Left kidney (tissue), 2 donors: Measurements from ENCODE around the gene IGSF9B. TPM values are rescaled to one million over a fixed set of nuclear protein-coding genes. Genes with fewer than 3 reads are reported as not detected.
A peak's percentile ranks its signal among the peaks of the same experiment; 100 is the strongest.

Experiments used
- DNase-seq: peaks from one replicate; pipeline ENCODE4 v3.0.0-alpha.2; 2013
- polyA plus RNA-seq: library from polyadenylated mRNA; unstranded; fragments of 120-200 nt; gene quantifications from one replicate; pipeline ENCODE4 v1.2.1, GENCODE V29; 2013; ENCODE audit not compliant: insufficient read length

IGSF9B gene
- polyA plus RNA-seq, 1 donor, result 8.3 TPM

GRCh38 chr11:133898770-133899115 is 58.0 kb downstream of the IGSF9B start:
- no peak for DNase-seq

GRCh38 chr11:133898031-133898769 is 58.6 kb downstream of the IGSF9B start:
- no peak for DNase-seq

GRCh38 chr11:133897331-133897650 is 59.5 kb downstream of the IGSF9B start:
- DNase-seq, result no peak

- no peak for DNase-seq
Measured at GRCh38 chr11:133896642-133897330, 60.0 kb downstream of the IGSF9B start.

GRCh38 chr11:133896028-133896427 is 60.7 kb downstream of the IGSF9B start:
- DNase-seq, result no peak

- no peak for DNase-seq
Measured at GRCh38 chr11:133895551-133895950, 61.2 kb downstream of the IGSF9B start.

- DNase-seq, result peak; percentile 34
Measured at GRCh38 chr11:133895061-133895479, 61.7 kb downstream of the IGSF9B start.

- no peak for DNase-seq
Measured at GRCh38 chr11:133893381-133893780, 63.4 kb downstream of the IGSF9B start.

- no peak for DNase-seq
Measured at GRCh38 chr11:133892584-133893380, 64.0 kb downstream of the IGSF9B start.

GRCh38 chr11:133892126-133892525 is 64.6 kb downstream of the IGSF9B start:
- DNase-seq, result no peak

GRCh38 chr11:133889893-133890292 is 66.9 kb downstream of the IGSF9B start:
- no peak for DNase-seq

- DNase-seq, result no peak
Measured at GRCh38 chr11:133889188-133889587, 67.6 kb downstream of the IGSF9B start.

- no peak for DNase-seq
Measured at GRCh38 chr11:133887692-133888332, 69.0 kb downstream of the IGSF9B start.

GRCh38 chr11:133886029-133886428 is 70.7 kb downstream of the IGSF9B start:
- no peak for DNase-seq

GRCh38 chr11:133872160-133872559 is 84.6 kb downstream of the IGSF9B start:
- DNase-seq, result no peak

GRCh38 chr11:133867456-133867855 is 89.3 kb downstream of the IGSF9B start:
- DNase-seq, result no peak

- DNase-seq, result no peak
Measured at GRCh38 chr11:133865466-133865865, 91.3 kb downstream of the IGSF9B start.

GRCh38 chr11:133864756-133865155 is 92.0 kb downstream of the IGSF9B start:
- DNase-seq, result no peak

GRCh38 chr11:133860151-133860550 is 96.6 kb downstream of the IGSF9B start:
- no peak for DNase-seq
